H7 (cell line): Measurements from ENCODE around the gene LRRC74B. TPM values are rescaled to one million over a fixed set of nuclear protein-coding genes. Genes with fewer than 3 reads are reported as not detected.
"Not testable (repeated sequence)": the region's sequence is repeated elsewhere in the genome, so short reads cannot be mapped to it uniquely, and the experiment has no call there.

ENCODE experiments used
- DNase-seq: peaks from one replicate; pipeline ENCODE4 v3.0.0; 2012
- H3K27me3 ChIP-seq: 2 replicates; pipeline ENCODE4 v1.6.0; 2011; ENCODE audit warnings: mild to moderate bottlenecking, low read length; ENCODE audit not compliant: control insufficient read depth, insufficient read depth
- H3K36me3 ChIP-seq: replicated peaks from 2 replicates; pipeline ENCODE4 v1.5.1; 2011; ENCODE audit warnings: low read length; ENCODE audit not compliant: control insufficient read depth, insufficient read depth
- H3K4me3 ChIP-seq: 2 replicates; pipeline ENCODE4 v1.5.1; 2011; ENCODE audit warnings: low read depth, mild to moderate bottlenecking, control low read depth, low read length, moderate library complexity; ENCODE audit not compliant: insufficient read depth
- total RNA-seq: library from RNA; depleted of rRNA; stranded (reverse); fragments of >200 nt; shearing (Covaris generic); gene quantifications from 2 replicates; pipeline ENCODE4 v1.2.3, GENCODE V29; 2014

LRRC74B gene
- total RNA-seq, 1 experiment from 2014 or later, result not detected

GRCh38 chr22:21051145-21051830 is 5.5 kb downstream of the LRRC74B start:
- H3K27me3 ChIP-seq, result no peaks in the 10 kb centered on the region
- no peak overlapping the region for H3K4me3 ChIP-seq
- no peaks in the 10 kb centered on the region for H3K36me3 ChIP-seq
- DNase-seq, result no peak

GRCh38 chr22:21051831-21052400 is 6.2 kb downstream of the LRRC74B start:
- Histone ChIP-seq H3K4me3 (no peak overlapping the region), H3K27me3 (no peaks in the 10 kb centered on the region), H3K36me3 (no peaks in the 10 kb centered on the region)
- DNase-seq, result peak; percentile 66

GRCh38 chr22:21052715-21053459 is 7.1 kb downstream of the LRRC74B start:
- H3K4me3 ChIP-seq, result no peak overlapping the region
- H3K27me3 ChIP-seq, result no peaks in the 10 kb centered on the region
- no peak for DNase-seq
- H3K36me3 ChIP-seq, result no peaks in the 10 kb centered on the region

- no peaks in the 10 kb centered on the region for H3K27me3 ChIP-seq
- DNase-seq, result peak; percentile 51
- H3K36me3 ChIP-seq, result no peaks in the 10 kb centered on the region
- no peak overlapping the region for H3K4me3 ChIP-seq
These were observed 8.4 kb downstream of the LRRC74B start for GRCh38 chr22:21054046-21054713.

- no peaks in the 10 kb centered on the region for H3K27me3 ChIP-seq
- no peaks in the 10 kb centered on the region for H3K36me3 ChIP-seq
- no peak for DNase-seq
- no peak overlapping the region for H3K4me3 ChIP-seq
These were observed 9.2 kb downstream of the LRRC74B start for GRCh38 chr22:21054714-21055563.

- Histone ChIP-seq H3K27me3 (no peaks in the 10 kb centered on the region), H3K36me3 (no peaks in the 10 kb centered on the region), H3K4me3 (no peak overlapping the region)
- no peak for DNase-seq
These were observed 9.8 kb downstream of the LRRC74B start for GRCh38 chr22:21055564-21055834.

GRCh38 chr22:21055880-21056319 is 10.2 kb downstream of the LRRC74B start:
- H3K4me3 ChIP-seq, result no peak overlapping the region
- DNase-seq, result peak; percentile 81
- H3K36me3 ChIP-seq, result no peaks in the 10 kb centered on the region
- H3K27me3 ChIP-seq, result no peaks in the 10 kb centered on the region

- H3K4me3 ChIP-seq, DNase-seq, H3K36me3 ChIP-seq, H3K27me3 ChIP-seq: not testable (repeated sequence)
These were observed 14.6 kb downstream of the LRRC74B start for GRCh38 chr22:21060363-21060762.

- H3K4me3 ChIP-seq, H3K36me3 ChIP-seq, H3K27me3 ChIP-seq, DNase-seq: not testable (repeated sequence)
These were observed 16.0 kb downstream of the LRRC74B start for GRCh38 chr22:21061660-21062321.

GRCh38 chr22:21064425-21064824 is 18.7 kb downstream of the LRRC74B start:
- H3K4me3 ChIP-seq, DNase-seq, H3K36me3 ChIP-seq, H3K27me3 ChIP-seq: not testable (repeated sequence)

GRCh38 chr22:21064917-21065864 is 19.4 kb downstream of the LRRC74B start:
- DNase-seq, result no peak
- no peak overlapping the region for H3K4me3 ChIP-seq
- H3K27me3 ChIP-seq, result no peaks in the 10 kb centered on the region
- no peaks in the 10 kb centered on the region for H3K36me3 ChIP-seq

GRCh38 chr22:21067075-21067900 is 21.5 kb downstream of the LRRC74B start:
- no peak for DNase-seq
- Histone ChIP-seq H3K4me3 (no peak overlapping the region), H3K36me3 (no peaks in the 10 kb centered on the region), H3K27me3 (no peaks in the 10 kb centered on the region)
